ENCODE measurements around the gene ASPSCR1. TPM values are rescaled to one million over a fixed set of nuclear protein-coding genes. Genes with fewer than 3 reads are reported as not detected.

The ASPSCR1 gene
- total and polyA plus RNA-seq, 10 of the 15 experiments (the other 5 are each of a cell fraction or from before 2014, with no cell fraction given) = 1.5 to 48.4 (median 25.4) TPM

GRCh38 chr17:81968850-81969812 lies 8.3 kb upstream of the ASPSCR1 start:
- SMC1A ChIA-PET (ENCODE audit: uncharacterized antibody, unreplicated experiment) = interaction anchor here (0.6 to 2.0 kb wide), 3 partner anchors 8 to 168 kb away, joined by 3 to 9 read pairs (median 4); partner anchors contain the start of gene ASPSCR1
- CTCF ChIA-PET = interaction anchor here (0.6 to 2.9 kb wide), 5 partner anchors 44 to 813 kb away, joined by 3 to 28 read pairs (median 3); partner anchors contain the start of genes CENPX, DCXR and LRRC45
- H3K4me3 ChIP-seq = no peak overlapping the region
- DNase-seq (ENCODE audit: low read depth, low spot score) = no peak
- no peak overlapping the region for H3K9ac ChIP-seq (ENCODE audit: control insufficient read depth, insufficient read depth, low read length)
- 64% methylated on average over 12 of the region's 12 CpGs for WGBS (ENCODE audit: insufficient coverage, insufficient replicate concordance, low lambda C conversion rate, missing lambda C conversion rate)
- H4K20me1 ChIP-seq (ENCODE audit: control insufficient read depth, insufficient read depth) = no peaks in the 10 kb centered on the region
- FAIRE-seq = no peak
- H3K27me3 ChIP-seq (replicated peaks in 1 of 2; ENCODE audit: control insufficient read depth in 2 of 2, insufficient read depth in 2 of 2, low read length in 1 of 2) = peaks cover 1 to 5% of the 10 kb centered on the region in 2 experiments; a peak in 3 of 4 replicates
- no peak for ATAC-seq
- H3K4me1 ChIP-seq (ENCODE audit: control insufficient read depth, insufficient read depth, low read length) = peaks cover 18% of the 10 kb centered on the region
- H3K27ac ChIP-seq (ENCODE audit: control insufficient read depth, insufficient read depth) = no peak overlapping the region
- H3K79me2 ChIP-seq (ENCODE audit: control insufficient read depth, insufficient read depth, low read length) = no peaks in the 10 kb centered on the region
- in situ Hi-C loops (cut with MboI) = no loop called here
- no peak overlapping the region for H3K4me2 ChIP-seq (ENCODE audit: control insufficient read depth, insufficient read depth)
- no peak overlapping the region for H2AFZ ChIP-seq (ENCODE audit: control insufficient read depth, low read depth, low read length)
- H3K9me3 ChIP-seq (replicated peaks; ENCODE audit: control insufficient read depth, insufficient read depth, low read length) = peaks cover 2% of the 10 kb centered on the region; the same call in 2 of the 3 replicates
- intact Hi-C loops (cut with micrococcal nuclease; ENCODE audit: unreplicated experiment) = loop anchor here (5.0 kb wide), 1 partner anchor 42 kb away; the partner anchor contains the start of gene MAFG
- H3K36me3 ChIP-seq (ENCODE audit: control insufficient read depth in 2 of 2, insufficient read depth in 2 of 2, low read length in 1 of 2) = no peaks in the 10 kb centered on the region
- no TSS peak for BruUV-seq (replicated peaks)
- POLR2A ChIA-PET = interaction anchor here (0.6 to 2.3 kb wide), 6 partner anchors 7 to 784 kb away, joined by 3 to 18 read pairs (median 4); partner anchors contain the start of gene ASPSCR1
- RAD21 ChIA-PET (ENCODE audit: unreplicated experiment) = interaction anchor here (1.9 kb wide), 1 partner anchor 10 kb away, joined by 8 read pairs; no protein-coding TSS in a partner anchor
- TF ChIP-seq SPI1 (IDR thresholded peaks at IDR 0.05; ENCODE audit: borderline replicate concordance, insufficient read depth, low read depth, low read length) (no peak), BCLAF1 (IDR thresholded peaks at IDR 0.05) (no peak), SKIL (IDR thresholded peaks at IDR 0.05; ENCODE audit: low read depth, poor library complexity, severe bottlenecking) (no peak), ZBTB33 (IDR thresholded peaks at IDR 0.05) (no peak), ZZZ3 (IDR thresholded peaks at IDR 0.05; ENCODE audit: control insufficient read depth, insufficient read length, low read depth) (no peak), BACH1 (IDR thresholded peaks at IDR 0.05; ENCODE audit: borderline replicate concordance) (no peak), IKZF1 (conservative IDR thresholded peaks at IDR 0.05) (no peak), BHLHE40 (IDR thresholded peaks at IDR 0.05; ENCODE audit: borderline replicate concordance in 1 of 2, low read depth in 2 of 2, low read length in 1 of 2) (no peak), MEF2A (IDR thresholded peaks at IDR 0.05; ENCODE audit: insufficient read depth, low read depth, low read length) (no peak), SUZ12 (IDR thresholded peaks at IDR 0.05; ENCODE audit: unreplicated experiment) (no peak), IRF5 (IDR thresholded peaks at IDR 0.05; ENCODE audit: borderline replicate concordance) (no peak), BMI1 (IDR thresholded peaks at IDR 0.05; ENCODE audit: borderline replicate concordance) (no peak)
